GM18870 (cell line): Measurements from ENCODE around the gene ASF1A.
A peak's percentile ranks its signal among the peaks of the same experiment; 100 is the strongest.

Source experiments
- ATAC-seq: cut with Tn5 transposase; IDR thresholded peaks from one replicate; pipeline ENCODE4 v1.9.1; 2021; ENCODE audit warnings: moderate library complexity; ENCODE audit not compliant: unreplicated experiment

ASF1A gene

DNA sequence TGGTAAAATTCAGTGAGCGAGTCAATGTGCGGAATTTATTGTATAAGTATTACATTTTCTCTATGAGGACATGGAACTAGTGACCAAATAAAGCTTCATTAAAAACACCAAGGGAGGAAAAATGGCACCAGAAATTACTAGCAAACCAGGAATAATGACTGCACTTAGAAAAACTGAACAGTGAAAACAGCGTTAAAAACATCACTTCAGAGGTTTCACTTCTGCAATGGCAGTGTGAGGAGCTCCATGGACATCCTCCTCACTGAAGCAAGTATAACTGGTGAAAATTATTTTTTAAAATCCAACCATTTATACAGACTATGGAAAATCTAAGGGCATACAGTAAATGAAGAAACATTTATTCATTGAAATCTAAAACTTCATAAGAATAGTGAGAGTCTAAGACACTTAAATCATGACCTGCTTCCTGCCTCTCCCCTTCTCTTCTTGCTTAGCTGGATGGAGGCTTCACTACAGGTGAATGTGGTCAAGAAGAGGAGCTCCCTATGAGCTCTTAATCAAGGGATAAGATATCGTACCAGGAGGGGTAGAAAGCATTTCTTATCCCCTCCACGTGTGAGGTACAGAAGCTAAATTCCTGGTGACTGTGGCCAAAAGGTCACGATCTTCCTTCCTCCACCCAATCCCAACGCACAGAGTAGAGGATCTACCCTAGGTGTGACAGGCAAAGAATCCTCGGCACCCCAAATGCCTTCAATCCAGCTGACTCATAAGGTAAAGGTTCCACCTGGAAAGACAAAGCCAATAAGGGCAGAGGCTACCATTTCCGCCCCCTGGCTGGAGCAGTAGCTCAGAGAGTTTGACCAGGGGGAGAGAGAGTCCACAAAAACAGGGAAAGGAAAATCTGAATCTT, 12.3 kb upstream of the ASF1A start:
- peak; percentile 90 for ATAC-seq

DNA sequence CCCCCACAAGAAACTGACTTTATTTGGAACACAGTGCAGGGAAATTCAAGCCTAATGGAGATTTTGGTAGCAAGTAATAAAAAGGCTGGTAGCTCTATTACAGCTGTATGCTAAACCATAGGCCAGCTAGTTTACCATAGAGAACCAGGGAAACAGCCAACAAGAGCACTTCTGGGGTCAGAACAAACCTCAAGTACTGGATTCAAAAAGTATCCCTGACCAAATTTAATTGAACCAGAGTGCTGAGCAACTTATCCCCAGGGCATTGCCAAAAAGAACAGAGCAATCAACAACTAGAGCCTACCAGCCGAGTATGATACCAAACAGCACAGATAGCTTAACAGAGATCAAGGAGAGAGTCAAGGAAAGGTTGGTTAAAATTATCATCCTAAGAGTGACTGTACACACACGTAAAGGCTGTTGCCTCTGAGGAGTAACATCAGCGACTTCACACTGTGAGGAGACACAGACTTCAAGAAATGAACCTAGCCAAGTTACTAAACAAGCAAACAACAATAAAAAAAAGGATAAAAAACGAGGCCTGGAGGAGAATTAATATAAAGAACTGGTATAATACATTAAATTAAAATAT, 11.5 kb upstream of the ASF1A start:
- ATAC-seq, result no peak

DNA sequence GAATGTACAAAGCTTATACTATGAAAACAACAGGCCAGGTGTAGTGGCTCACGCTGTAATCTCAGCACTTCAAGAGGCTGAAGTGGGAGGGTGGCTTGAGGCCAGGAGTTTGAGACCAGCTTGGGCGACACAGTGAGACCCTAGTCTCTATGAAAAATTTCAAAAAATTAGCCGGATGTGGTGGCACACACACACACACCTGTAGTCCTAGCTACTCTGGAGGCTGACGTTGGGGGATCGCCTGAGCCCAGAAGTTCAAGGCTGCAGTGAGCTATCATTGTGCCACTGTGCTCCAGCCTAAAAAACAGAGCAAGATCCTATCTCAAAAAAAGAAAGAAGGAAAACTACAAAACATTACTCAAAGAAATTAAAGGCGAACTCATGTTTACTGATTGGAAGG, 7.3 kb upstream of the ASF1A start:
- ATAC-seq, result no peak

DNA sequence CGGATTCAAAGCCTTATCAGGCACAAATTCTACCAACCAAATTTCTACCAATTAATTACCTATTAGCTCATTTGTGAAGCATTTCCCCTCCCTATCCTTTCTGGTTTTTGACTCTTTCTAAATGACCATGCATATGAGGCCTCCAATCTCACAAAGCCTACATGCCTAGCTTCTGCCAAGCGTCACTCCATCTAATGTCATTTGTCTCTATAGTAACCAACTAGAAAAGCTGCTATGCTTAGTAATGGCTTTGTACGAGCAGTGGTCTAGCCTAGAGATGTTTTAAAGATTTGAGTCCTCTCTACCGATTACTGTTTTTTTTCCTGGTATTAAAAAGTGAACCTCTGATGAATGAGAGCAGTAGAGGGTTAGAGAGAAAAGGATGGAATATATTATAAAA, 4.8 kb upstream of the ASF1A start:
- no peak for ATAC-seq

DNA sequence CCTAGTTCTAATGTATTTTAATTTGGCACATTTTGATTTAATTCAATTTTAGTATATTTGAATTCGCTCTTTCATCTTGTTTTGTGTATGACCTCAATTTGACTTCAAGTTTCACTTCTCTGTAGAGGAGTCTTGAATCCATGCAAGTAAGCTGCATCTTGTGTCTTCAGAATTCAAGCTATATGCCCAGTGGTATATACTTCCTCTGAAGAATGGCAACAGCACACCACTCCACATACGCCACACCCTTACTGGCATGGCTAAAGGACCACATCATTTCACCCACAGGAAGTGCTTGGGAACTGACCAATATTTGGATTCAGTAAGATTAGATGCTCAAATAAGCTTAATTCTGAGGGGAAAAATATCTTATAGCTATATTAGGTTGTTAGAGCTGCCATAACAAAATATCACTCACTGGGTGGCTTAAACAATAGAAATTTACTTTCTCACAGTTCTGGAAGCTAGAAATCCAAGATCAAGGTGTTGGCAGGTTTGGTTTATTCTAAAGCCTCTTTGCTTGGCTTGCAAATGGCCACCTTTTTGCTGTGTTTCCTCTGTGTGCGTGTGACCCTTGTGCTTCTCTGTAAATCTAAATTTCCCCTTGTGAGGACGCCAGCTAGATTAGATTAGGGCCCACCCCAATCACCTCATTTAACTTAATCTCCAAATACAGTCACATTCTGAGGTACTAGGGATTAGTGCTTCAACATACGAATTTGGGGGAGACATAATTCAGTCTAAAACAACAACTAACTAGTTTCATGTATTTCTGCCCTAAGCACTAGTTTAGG, 2.8 kb upstream of the ASF1A start:
- ATAC-seq, result no peak

DNA sequence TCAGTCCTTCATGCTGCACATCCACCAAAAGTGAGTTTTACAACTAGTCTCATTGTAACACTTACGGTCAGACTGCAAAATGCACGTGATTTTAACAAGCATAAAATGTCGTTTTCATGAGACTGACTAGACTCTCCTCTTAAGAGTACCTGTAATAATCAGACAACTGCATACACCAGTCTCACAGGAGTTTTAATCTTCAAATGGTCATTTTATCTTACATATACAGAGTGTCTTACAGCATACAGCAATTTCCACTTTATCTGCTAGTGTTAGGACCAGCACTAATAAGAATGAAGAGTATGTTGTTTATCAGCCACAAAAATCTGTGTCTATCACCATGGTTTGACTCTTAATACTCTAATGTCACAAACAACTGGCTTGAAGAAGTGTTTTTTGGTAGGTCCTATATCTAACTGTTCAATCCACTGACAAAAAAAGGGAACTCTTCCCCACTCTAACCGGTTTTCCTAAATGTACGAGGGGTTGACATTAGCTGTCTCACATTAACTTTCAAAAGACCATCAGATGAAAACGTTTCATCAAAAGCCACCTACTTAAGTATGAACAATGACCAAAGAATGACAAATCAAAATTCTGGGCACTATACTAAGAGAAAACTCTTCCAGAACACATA, 1.5 kb upstream of the ASF1A start:
- no peak for ATAC-seq

DNA sequence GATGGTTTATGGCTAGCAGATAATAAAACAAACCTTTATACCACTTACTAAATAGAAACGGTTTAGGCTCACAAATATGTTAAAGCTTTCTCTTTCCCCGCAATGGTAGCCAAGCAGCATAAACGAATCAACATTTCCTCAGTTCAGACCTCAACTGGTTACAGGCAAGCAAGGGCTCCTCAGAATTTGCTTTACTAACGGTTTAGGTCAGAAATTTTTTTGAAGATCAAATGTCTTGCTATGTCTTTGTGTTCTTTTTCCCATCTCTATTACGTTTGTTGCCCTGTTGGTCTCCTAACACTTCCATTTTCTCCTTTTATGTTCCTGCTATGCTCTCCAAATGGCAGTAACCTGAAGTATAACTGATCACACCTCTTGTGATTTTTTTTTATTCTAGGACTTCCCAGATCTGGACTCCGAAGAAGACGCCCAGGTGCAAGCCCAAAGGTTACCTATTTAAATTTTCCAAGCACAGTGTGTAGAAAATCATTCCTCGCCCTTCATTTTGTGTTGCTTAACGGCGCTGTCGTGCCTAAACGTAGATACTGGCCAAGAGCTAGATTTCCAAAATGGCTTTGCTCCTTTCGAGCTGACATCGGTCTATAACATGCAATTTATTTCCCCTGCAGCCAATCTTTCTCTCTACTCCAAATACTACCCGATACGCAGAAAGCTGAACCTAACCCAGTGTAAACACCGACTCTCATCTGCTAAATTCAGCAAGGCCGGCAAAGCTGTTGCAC, 717 bp upstream of the ASF1A start:
- peak; percentile 11 for ATAC-seq

DNA sequence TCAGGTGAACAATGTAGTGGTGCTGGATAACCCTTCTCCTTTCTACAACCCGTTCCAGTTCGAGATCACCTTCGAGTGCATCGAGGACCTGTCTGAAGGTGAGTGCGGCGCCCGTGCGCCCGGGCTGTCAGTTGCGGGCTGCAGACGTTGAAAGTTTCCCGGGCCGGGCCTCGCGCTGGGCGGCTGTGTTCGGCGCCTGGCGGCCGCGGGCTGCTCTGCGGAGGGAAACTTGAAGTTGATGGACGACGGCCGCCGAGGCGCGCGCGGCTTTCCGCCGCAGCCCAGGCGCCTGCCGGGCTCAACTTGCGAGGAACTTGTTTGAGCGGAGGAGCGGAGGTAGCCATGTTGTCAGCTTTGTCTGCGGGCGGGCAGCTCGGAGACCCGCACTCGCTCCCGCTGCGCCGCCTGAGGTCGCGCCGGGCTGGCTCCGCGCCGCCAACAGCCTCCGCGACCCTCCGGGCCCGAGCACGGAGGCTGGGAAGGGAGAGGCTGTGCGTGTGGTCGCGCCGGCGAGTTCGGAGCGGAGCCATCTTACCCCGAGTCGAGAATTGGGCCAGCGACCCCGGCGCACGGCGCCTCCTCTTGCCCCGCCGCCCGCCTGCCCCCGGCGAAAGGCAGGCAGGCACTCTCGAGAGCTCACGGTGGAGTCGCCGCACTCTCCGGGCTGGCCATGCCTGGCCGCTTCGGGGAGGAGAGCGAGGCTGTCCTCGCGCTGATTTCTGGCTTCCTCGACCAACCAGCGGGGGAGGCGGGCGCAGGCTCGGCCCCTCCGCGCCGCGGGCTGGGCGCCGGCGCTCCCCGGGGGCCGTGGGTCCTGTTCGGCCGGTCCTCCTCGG, 691 bp downstream of the ASF1A start:
- ATAC-seq, result peak; percentile 24

DNA sequence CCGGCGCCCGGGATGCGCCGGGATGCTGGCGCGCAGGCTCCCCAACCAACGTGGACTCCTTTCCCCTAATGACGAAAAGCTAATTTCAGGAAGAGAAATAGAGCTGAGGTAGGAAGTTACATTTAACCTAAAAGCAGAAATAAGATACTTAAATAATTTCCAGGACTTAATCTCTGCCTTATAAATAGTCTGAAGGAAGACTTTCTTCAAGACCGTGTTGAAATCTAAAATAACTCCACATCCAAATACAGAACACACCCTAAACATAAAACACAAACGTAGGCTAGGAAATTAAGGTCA, 1.3 kb downstream of the ASF1A start:
- ATAC-seq, result no peak

DNA sequence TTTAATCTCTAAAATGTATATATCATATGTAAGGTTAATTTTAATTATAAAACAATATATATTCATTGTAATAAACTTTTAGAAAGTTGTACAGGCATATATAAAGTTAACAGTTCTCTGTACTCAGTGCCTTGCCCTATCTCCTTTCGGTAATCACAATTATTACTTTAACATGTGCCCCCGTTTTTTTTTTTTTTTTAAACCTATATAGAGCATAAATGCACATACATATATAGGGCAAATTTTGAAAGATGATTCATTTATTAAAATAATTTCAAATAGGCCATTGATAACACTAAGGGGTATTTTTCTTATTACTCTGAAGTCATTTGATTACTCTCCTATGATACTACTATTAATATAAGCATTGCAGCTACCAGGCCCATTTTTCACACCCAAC, 1.9 kb downstream of the ASF1A start:
- ATAC-seq, result no peak

DNA sequence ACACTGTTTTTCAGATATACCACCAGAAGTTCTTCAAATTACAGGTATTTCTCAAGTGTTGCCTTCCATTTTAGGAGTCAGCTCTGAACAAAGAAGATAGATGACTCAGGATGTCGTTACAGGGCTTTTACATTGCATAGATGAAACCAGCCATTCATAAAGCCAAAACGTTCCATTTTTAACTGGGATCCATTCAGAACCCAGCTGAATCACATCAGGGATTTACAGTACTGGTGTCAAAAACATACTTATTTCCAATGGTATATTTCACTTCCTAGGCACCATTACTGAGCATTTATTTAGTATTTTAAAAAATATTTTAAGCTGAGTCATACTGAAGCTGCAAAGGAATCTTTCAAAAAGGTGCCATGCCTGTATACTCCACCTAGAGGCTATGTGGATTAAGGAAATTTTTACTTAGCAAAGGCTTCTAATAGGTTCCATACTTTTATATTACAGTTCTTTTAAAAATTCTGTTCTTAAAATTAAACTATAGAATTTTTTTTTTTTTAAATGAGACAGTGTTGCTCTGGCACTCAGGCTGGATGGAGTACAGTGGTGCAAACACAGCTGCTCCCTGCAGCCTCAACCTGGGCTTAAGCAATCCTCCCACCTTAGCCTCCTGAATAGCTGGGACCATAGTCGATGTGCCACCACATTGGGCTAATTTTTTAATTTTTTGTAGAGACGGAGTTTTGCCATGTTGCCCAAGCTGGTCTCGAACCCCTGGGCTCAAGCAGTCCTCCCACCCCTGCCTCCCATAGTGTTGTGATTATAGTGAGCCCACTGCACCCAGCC, 2.6 kb downstream of the ASF1A start:
- peak; percentile 34 for ATAC-seq

DNA sequence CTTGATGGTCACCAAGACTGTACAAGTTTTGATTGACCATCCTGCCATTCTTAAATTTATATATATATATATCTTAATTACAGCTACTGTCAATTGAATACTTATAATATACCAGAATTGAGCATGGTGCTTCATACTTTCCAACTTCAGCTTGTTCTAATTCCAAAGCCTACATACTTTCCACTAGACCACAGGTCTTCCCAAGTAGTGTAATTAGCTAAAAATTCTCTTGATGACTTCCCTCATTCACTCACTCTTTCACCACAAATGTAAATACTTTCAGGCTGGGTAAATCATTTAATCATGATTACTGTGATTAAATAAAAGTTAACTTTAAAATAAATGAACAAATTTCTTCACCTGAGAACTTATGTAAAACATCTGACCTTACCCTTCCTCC, 3.4 kb downstream of the ASF1A start:
- ATAC-seq, result no peak

DNA sequence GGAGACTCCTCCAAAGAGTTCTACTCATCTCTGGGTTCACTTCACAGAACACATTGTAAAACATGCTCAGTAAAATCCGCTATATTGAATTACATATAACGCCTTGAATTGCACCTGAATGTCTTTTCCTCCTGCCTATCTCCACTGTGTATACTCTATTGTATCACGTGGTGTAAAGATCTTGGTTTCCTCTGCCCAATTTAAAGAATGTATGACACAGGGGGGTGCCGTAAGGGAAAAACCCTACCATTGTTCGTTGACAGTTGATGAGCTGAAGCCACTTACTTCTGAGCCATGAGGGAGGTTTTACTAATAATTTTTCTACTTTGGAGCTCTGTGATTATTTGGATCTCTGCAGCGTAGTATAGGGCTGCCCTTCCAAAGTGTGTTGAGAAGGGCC, 6.0 kb downstream of the ASF1A start:
- ATAC-seq, result no peak

DNA sequence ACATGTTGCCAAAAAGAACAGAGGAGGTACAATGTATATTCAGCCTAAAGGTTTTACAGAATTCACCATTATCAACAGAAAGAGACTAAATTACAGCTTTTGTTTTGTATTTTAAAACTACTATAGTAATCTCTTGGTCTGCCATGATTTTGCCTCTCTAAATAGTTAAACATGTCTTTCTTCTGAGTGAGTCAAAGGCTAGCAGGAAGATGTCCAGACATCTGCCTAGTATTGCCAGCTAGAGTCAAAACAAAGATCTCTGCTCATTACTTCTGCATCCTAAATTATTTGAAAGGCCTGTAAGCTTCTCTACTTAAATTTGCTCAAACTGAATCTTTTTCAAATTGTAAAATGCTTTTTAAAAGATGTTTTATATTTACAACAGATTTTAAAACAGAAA, 8.8 kb downstream of the ASF1A start:
- no peak for ATAC-seq

DNA sequence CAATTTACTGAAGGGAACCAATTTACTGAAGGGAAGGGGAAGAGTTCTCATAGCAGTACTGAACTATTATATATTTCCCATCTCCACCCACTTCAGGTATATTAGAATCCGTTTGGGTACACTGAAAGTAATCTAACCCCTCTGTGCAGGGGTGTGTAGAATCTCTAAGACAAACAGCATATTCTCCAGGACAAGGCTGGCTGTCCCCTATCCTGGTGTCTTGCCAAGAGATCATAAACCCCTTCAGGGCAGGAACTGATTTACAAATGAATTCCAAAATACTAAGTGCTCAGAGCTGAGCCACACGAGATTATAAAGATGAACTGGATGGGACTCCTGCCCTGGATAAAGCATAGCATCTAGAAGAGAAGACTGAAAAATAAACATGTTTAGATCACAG, 9.2 kb downstream of the ASF1A start:
- ATAC-seq, result no peak

DNA sequence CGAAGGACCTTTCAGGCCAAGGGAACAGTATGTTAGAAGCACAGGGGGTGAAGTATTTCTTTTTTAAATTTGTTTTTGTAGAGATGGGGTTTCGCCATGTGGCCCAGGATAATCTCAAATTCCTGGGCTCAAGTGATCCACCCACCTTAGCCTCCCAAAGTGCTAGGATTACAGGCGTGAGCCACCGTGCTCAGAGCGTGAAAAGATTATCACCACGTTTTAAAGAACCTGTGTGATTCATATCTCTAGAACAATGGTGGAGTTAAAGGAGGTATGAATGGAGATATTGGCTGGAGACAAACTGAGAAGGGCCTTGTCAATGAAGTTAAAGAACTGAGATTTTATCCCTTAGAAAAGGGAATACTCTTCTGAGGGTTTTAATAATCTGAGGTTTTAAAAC, 9.7 kb downstream of the ASF1A start:
- ATAC-seq, result no peak

DNA sequence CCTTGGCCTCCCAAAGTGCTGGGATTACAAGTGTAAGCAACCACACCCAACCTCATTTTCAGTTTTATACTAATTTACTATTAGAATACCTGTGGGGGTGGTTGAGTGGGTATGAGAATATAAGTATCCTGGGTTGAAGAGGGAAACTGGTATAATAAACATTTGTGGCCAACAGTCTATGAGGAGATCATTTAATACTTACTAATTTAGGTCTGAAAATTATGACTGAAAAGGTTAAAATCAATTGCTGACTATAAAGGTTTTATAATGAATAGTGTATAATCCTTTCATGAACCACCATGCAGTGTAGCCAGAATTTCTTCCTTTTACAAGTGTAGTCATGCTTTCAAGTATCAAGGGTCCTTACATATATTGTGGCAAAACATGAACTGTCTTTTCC, 11.1 kb downstream of the ASF1A start:
- ATAC-seq, result no peak

DNA sequence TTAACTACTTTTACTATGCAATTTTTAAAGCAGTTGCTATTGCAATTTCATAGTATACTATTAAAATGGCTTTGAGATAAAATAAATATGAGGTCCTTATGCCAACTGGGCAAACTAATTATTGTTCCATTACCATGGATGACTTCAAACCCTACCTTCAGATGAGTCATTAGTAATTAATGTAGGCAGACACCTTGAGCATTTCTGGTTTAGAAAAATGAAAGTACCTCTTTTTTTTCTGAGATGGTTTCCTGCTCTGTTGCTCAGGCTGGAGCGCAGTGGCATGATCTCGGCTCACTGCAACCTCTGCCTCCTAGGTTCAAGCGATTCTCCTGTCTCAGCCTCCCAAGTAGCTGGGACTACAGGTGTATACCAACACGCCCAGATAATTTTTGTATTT, 11.9 kb downstream of the ASF1A start:
- ATAC-seq, result no peak

DNA sequence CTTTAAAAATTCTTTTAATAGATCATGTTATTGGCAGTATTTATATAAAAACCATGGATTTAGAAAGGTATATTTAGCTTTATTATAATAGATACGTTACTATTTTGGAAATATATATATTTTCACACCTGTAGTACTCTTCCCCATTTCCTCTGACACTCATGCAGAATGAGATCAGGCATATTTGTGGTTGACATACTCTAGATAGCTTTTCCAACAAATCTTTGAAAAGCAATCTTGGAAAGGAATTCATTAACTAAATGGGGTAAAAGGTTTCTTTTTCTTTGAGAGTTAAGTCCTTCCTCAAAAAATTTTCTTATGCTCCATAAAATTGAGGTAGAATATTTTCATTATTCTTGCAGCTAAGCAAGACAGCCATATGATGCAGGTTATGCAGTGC, 14.5 kb downstream of the ASF1A start:
- ATAC-seq, result no peak
